CD4-positive, alpha-beta T cell treated with Interleukin-4 for 1 hour (primary cell): ENCODE measurements around the gene CDC42BPA.

Experiments used
- DNase-seq, 2 donors: peaks; one replicate each; pipeline ENCODE4 v3.0.0-alpha.2; 2020 to 2022

CDC42BPA gene

DNA sequence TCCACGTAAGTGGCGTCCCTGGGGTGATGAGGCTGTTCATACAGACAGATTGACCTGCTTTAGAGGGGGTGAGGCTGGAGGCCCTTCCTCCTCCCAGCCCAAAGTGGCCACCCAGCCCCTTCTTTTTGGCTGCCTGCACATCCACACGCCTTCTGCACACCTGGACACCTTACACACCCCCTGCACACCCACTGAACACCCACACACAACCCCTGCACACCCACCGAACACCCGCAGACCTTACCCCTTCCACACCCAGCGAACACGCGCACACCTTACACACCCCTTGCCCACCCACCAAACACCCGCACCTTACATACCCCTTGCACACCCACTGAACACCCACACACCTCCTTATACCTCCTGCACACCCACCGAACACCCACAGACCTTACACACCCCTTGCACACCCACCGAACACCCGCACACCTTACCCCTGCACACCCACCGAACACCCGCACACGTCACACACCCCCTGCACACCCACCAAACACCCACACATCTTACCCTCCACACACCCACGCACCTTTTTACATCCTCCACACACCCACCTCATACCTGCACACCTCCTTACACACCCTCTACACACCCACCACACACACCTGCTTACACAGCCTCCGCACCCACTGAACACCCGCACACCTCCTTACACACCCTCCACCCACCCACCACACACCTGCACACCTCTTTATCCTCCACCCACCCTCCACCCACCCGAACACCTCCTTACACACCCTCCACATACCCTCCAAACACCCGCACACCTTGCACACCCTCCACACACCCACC, 340.5 kb downstream of the CDC42BPA start:
- no peak for DNase-seq

- DNase-seq, result no peak
Measured at GRCh38 chr1:226976978-226977642, 341.2 kb downstream of the CDC42BPA start.

- no peak for DNase-seq
Measured at GRCh38 chr1:226976276-226976977, 341.9 kb downstream of the CDC42BPA start.

- no peak for DNase-seq
Measured at GRCh38 chr1:226975259-226976250, 342.7 kb downstream of the CDC42BPA start.

DNA sequence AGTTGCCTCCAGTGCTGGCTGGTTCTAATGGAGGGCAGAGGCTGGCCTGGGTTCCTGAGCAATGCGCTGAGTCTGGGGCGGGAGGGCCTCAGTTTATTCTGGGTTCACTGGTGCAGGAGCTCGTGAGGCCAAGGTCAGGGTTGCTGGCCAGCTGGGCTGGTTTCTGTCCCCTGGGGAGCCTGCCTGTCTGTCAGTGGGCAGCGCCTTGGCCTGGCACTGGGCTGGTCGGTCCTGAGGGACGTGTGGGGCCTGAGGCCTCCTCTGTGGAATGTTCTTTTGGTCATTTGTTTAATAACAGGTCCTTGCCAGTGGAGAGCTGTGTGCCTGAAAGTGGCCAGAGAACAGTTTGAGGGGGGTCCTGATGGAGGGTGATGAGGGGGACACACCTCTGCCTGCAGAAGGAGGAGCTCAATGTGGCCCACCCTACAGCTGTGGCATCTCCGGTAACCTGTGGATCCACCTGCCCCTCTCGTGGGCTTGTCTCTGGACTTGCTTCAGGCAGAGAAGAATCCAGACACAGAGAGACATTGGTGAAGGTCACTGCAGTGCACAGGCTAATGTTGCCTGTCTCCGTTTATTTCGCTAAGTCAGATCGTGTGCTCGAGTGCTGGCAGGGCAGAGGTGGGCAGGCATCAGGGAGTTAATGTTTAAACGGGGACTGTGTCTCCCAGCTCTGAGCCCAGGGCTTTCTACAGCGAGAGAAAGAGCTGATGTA, 343.6 kb downstream of the CDC42BPA start:
- no peak for DNase-seq

GRCh38 chr1:226973898-226974543, 344.3 kb downstream of the CDC42BPA start:
- DNase-seq, result no peak

DNA sequence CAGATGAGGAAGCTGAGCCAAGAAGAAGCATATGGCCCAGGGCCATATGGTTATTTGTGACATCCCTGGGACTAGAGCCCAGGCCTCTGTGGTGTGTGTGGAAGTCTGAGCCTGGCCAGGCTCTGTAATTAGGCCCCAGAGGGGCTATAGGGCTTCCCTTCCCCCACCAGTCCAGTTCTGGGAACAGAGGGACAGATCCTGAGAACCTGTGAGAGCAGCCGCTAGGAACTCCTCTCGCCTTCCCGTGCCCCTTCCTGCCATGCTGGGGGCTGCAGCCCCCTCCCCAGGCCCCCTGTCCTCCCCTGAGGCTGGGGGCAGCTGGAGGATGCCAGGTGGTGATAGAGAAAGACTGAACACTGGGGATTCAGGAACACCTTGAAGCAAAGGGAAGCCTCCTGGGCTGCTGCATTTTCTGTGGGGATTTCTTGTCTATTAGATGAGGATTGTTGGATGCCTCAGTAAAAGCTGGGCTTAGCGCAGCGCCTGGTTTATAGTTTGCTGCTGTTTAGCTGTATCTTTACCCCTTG, 344.9 kb downstream of the CDC42BPA start:
- no peak for DNase-seq

DNA sequence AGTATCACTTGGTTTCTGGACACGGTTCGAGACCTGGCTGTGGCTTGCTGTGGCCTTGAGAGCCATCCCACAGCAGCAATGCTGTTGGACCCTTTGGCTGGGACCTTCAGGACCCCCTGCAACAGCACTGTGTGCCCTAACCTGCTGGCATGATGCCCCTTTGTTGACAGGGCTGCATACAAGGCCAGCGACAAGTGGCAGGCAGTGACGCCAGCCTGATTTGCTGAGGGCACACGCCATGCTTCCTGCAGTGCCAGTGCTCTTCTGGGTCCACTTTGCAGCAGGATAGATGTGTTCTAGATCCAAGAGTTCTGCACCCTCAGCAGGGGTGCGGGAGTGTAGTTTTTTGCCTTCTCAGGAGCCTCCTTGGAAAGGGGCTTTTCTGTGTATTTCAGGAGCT, 345.4 kb downstream of the CDC42BPA start:
- DNase-seq, result no peak

- DNase-seq, result no peak
Measured at GRCh38 chr1:226971765-226972164, 346.5 kb downstream of the CDC42BPA start.

DNA sequence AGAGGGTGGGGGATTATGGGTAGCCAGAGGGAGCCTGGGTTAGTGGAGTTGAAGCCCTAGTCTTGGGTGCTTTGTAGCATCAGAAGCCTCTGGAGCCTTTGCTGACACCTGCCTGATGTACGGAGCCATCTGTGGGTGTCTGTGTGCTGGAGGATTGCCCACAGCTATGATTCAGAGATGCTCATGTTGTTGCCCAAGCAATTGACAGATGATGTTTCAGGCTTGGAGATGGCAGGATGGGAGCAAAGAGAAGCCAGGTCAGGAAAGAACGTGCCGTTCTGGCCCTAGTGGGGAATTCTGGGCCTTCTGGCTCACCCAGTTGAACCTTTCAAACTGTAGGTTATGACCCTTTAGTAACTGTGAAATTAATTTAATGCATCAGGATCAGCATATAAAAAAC, 350.6 kb downstream of the CDC42BPA start:
- no peak for DNase-seq

GRCh38 chr1:226966683-226967082, 351.6 kb downstream of the CDC42BPA start:
- no peak for DNase-seq

GRCh38 chr1:226965581-226966440, 352.5 kb downstream of the CDC42BPA start:
- no peak for DNase-seq

GRCh38 chr1:226964611-226965486, 353.4 kb downstream of the CDC42BPA start:
- no peak for DNase-seq

DNA sequence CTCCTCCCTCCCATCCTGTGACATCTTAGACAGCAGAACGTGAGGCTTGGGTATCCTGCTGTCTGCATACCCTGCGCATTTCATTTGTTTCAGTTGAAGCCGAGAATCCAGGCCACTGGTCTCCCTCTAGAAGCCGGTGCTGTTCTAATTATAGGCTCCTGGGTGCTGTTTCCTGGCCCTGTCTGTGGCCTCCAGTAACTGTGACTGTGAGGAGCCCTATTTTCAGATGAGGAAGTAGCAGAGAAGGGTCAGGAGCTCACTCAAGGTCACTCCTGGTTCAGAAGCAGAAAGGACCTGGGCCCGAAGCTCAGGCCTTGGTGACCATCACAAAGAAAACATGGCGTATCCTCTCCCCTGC, 354.2 kb downstream of the CDC42BPA start:
- DNase-seq, result no peak

- DNase-seq, result no peak
Measured at GRCh38 chr1:226962421-226963391, 355.6 kb downstream of the CDC42BPA start.

DNA sequence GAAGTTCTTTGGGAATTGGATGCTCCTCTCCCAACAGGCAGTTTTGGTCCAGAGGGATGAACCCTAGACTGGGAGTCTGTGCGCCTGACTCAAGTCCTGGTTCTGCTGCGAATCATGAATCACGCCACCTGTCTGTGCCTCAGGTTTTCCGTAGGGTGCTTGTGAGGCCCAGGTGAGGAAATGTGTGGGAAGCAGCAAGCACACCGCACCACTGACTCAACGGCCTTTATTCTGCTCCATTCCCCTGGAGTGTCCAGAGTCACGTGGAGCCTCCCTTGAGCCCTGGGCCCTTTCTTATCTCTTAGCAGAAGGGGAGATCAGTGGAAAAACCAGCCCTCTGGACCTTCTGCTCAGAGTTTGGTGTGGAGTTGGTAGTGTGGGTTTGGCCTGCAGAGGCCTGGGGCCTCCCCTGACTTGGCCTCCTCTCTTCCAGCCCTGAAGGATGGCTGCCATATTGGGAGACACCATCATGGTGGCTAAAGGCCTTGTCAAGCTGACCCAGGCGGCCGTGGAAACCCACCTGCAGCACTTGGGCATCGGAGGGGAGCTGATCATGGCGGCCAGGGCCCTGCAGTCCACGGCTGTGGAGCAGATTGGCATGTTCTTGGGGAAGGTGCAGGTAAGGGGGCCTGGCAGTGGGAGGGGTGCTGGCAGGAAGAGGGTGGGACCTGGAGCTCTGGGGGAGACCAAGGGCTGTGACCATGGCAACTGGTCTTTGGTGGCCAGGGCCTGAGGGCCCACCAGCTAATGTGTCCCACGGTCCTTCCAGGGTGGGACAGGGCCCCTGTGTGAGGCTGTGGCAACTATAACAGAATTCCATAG, 357.1 kb downstream of the CDC42BPA start:
- DNase-seq, result no peak

- DNase-seq, result no peak
Measured at GRCh38 chr1:226960256-226960655, 358.0 kb downstream of the CDC42BPA start.
